ENCODE data around the gene APOBEC3B. TPM values are rescaled to one million over a fixed set of nuclear protein-coding genes. Genes with fewer than 3 reads are reported as not detected.
"Not testable (repeated sequence)": the region's sequence is repeated elsewhere in the genome, so short reads cannot be mapped to it uniquely, and the experiment has no call there.

The APOBEC3B gene
- total RNA-seq, 1 donor from 2014 or later: 2.4 TPM

- Mint-ChIP-seq H3K27me3 (ENCODE audit: low read depth) (peaks cover 82% of the 10 kb centered on the region), H3K27ac (ENCODE audit: unreplicated experiment) (no peak overlapping the region)
- TF ChIP-seq CTCF (IDR thresholded peaks at IDR 0.05): no peak
Measured at GRCh38 chr22:38942702-38943101, 39.4 kb upstream of the APOBEC3B start.

GRCh38 chr22:38943201-38943600 lies 38.9 kb upstream of the APOBEC3B start:
- H3K9me3 Mint-ChIP-seq (ENCODE audit: low read depth): no peaks in the 10 kb centered on the region
- no peak for TF ChIP-seq CTCF (IDR thresholded peaks at IDR 0.05)

More at GRCh38 chr22:38942702-38943101, 39.4 kb upstream of the APOBEC3B start:
- no peaks in the 10 kb centered on the region for H3K36me3 Mint-ChIP-seq (ENCODE audit: low read depth)
- DNase-seq (ENCODE audit: low spot score): no peak
- no peaks in the 10 kb centered on the region for H3K9me3 Mint-ChIP-seq (ENCODE audit: low read depth)
- H3K4me3 Mint-ChIP-seq (ENCODE audit: unreplicated experiment): no peak overlapping the region
- no peaks in the 10 kb centered on the region for H3K4me1 Mint-ChIP-seq (ENCODE audit: low read depth)

GRCh38 chr22:38943882-38944281 lies 38.3 kb upstream of the APOBEC3B start:
- Mint-ChIP-seq H3K36me3 (ENCODE audit: low read depth) (peaks cover under 1% of the 10 kb centered on the region), H3K4me3 (ENCODE audit: unreplicated experiment) (no peak overlapping the region), H3K9me3 (ENCODE audit: low read depth) (no peaks in the 10 kb centered on the region), H3K27me3 (ENCODE audit: low read depth) (peaks cover 79% of the 10 kb centered on the region), H3K4me1 (ENCODE audit: low read depth) (no peaks in the 10 kb centered on the region), H3K27ac (ENCODE audit: unreplicated experiment) (no peak overlapping the region)
- no peak for TF ChIP-seq CTCF (IDR thresholded peaks at IDR 0.05)
- no peak for DNase-seq (ENCODE audit: low spot score)

More at GRCh38 chr22:38943201-38943600, 38.9 kb upstream of the APOBEC3B start:
- Mint-ChIP-seq H3K27me3 (ENCODE audit: low read depth) (peaks cover 82% of the 10 kb centered on the region), H3K4me3 (ENCODE audit: unreplicated experiment) (no peak overlapping the region), H3K4me1 (ENCODE audit: low read depth) (no peaks in the 10 kb centered on the region), H3K27ac (ENCODE audit: unreplicated experiment) (no peak overlapping the region), H3K36me3 (ENCODE audit: low read depth) (no peaks in the 10 kb centered on the region)
- DNase-seq (ENCODE audit: low spot score): no peak

- no peaks in the 10 kb centered on the region for H3K9me3 Mint-ChIP-seq (ENCODE audit: low read depth)
- H3K4me1 Mint-ChIP-seq (ENCODE audit: low read depth): no peaks in the 10 kb centered on the region
- H3K4me3 Mint-ChIP-seq (ENCODE audit: unreplicated experiment): no peak overlapping the region
- no peak overlapping the region for H3K27ac Mint-ChIP-seq (ENCODE audit: unreplicated experiment)
- peaks cover 76% of the 10 kb centered on the region for H3K27me3 Mint-ChIP-seq (ENCODE audit: low read depth)
- no peak for TF ChIP-seq CTCF (IDR thresholded peaks at IDR 0.05)
- DNase-seq (ENCODE audit: low spot score): no peak
- H3K36me3 Mint-ChIP-seq (ENCODE audit: low read depth): peaks cover 1% of the 10 kb centered on the region
Measured at GRCh38 chr22:38944653-38945052, 37.5 kb upstream of the APOBEC3B start.

GRCh38 chr22:38945706-38946338 lies 36.3 kb upstream of the APOBEC3B start:
- peaks cover 75% of the 10 kb centered on the region for H3K27me3 Mint-ChIP-seq (ENCODE audit: low read depth)
- not testable (repeated sequence) for H3K27ac Mint-ChIP-seq (ENCODE audit: unreplicated experiment); DNase-seq (ENCODE audit: low spot score); H3K4me1 Mint-ChIP-seq (ENCODE audit: low read depth); H3K9me3 Mint-ChIP-seq (ENCODE audit: low read depth); H3K4me3 Mint-ChIP-seq (ENCODE audit: unreplicated experiment); H3K36me3 Mint-ChIP-seq (ENCODE audit: low read depth)

GRCh38 chr22:38946771-38947170 lies 35.4 kb upstream of the APOBEC3B start:
- no peak overlapping the region for H3K27ac Mint-ChIP-seq (ENCODE audit: unreplicated experiment)
- peaks cover 76% of the 10 kb centered on the region for H3K27me3 Mint-ChIP-seq (ENCODE audit: low read depth)
- H3K36me3 Mint-ChIP-seq (ENCODE audit: low read depth): peaks cover 1% of the 10 kb centered on the region
- H3K9me3 Mint-ChIP-seq (ENCODE audit: low read depth): no peaks in the 10 kb centered on the region
- H3K4me1 Mint-ChIP-seq (ENCODE audit: low read depth): no peaks in the 10 kb centered on the region
- DNase-seq (ENCODE audit: low spot score): no peak
- no peak overlapping the region for H3K4me3 Mint-ChIP-seq (ENCODE audit: unreplicated experiment)
- no peak for TF ChIP-seq CTCF (IDR thresholded peaks at IDR 0.05)

Measured in chondrocyte (in vitro differentiated cells).